Measurements from ENCODE around the gene LRP5.
"Not testable (repeated sequence)": the region's sequence is repeated elsewhere in the genome, so short reads cannot be mapped to it uniquely, and the experiment has no call there.

LRP5 gene

DNA sequence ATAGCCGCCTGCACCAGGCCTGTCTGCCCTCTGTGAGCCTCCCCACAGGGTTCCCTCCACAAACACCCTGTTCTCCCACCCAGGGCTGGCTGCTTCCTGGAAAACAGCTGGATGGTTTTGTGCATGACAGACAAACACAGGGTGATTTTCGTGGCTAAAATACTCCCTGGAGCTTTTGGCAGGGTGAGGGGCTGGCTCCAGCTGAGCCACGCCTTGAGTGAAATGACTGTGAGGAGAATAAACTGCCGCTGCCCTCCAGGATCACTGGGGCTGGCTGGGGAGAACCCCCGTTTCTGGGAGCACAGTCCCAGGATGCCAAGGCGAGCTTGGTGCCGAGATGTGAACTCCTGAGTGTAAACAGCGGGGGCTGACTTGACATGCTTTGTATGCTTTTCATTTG is 127.8 kb downstream of the LRP5 start:
- DNase-seq (ENCODE audit: low read depth, low spot score) = no peak

- DNase-seq (ENCODE audit: low read depth, low spot score) = no peak
These were observed 129.3 kb downstream of the LRP5 start for GRCh38 chr11:68441466-68442230.

DNA sequence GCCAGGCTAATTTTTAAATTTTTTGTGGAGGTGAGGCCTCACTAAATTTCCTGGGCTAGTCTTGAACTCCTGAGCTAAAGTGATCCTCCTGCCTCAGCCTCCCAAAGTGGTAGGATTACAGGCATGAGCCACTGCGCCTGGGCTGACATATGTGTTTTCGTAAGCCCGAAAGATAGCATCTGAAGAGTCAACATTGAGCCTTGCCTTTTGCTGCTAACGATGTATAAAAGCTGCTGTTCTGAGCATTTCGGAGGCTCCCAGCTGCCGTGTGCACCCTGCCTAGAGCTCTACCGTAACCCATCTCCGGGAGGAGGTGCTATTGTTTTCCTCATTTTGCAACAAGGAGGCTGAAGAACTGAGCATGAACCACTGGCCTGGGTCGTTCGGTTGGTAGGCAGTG is 130.0 kb downstream of the LRP5 start:
- no peak for DNase-seq (ENCODE audit: low read depth, low spot score)

DNA sequence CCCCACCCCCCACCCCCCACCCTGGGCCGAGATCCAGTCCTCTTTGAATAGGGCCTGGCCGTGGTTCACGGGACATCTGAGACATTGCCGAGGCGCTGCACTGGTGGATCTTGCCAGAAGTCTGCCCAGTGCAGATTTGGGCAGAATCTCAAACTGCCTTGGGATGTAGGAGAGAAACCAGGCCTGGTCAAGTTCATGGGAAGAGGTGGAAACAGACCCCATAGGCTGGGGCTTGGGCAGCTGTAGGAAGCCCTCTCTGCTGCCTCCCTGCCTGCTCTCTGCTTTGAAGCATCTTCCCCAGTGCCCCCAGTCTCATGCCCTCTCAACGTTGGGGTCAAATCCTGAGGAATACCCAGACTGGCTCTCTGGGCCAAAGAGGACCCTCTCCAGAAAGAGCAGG is 132.2 kb downstream of the LRP5 start:
- no peak for DNase-seq (ENCODE audit: low read depth, low spot score)

DNA sequence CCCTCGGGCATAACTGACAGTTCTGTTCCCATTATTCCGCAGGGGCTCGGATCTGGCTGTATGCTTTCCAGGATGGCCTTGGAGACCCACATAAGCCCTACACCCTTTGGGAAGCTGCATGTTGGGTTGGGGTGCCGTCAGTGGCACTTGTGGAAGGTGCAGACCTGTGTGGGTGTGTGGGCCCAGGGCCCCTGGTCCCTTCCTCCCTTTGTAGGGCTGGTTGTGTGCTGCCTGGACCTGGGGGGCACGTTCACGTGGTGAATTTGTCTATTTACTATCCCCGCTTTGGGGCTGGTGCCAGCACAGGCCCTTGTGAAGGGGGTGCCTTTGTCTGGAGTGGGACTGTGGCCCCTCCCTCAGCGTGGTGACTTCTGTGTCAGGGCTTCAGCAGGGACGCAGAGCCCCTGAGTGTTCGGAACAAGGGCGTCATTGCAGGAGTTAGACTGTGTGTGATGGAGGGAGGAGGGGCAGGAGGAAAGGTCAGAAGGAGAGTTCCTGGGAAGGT is 133.2 kb downstream of the LRP5 start:
- no peak for DNase-seq (ENCODE audit: low read depth, low spot score)

GRCh38 chr11:68446046-68446725 is 133.8 kb downstream of the LRP5 start:
- DNase-seq (ENCODE audit: low read depth, low spot score) = no peak

DNA sequence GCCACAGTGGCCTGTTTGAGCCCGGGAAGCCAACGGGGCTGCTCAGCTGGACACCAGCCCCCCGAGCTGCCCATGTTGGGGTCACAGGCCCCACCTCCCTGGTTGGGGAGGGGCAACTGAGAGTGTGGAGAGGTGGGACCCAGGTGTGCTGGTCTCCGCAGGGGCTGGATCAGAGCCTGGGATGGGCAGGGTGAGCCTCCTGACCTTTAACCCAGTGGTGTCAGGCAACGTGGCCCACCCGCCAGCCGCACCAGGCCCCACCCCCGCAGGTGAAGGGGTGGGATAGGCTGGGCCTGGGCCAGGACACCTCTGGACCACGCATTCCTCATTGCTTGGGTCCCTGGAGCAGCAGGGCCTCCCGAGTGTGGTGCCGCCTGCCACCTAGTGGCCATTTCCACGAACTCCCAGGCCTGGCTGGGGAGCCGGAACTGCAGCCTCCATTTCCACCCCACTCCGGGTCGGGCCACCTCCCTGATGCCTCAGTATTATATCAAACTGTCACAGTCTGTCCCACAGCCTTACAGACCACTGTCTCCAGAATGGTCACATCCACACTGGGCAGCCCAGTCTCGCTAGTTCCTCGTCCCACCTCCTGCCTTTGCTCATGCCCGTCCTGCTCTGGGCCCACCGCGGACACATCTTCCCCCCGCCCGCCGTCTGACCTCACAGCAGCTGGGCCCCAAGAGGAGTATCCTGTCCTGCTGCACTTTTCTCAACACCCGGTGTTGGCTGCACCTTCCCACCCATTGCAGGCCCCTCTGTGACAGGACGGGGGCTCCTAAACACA is 134.8 kb downstream of the LRP5 start:
- DNase-seq (ENCODE audit: low read depth, low spot score) = peak; percentile 65

GRCh38 chr11:68447914-68448313 is 135.5 kb downstream of the LRP5 start:
- DNase-seq (ENCODE audit: low read depth, low spot score) = not testable (repeated sequence)

DNA sequence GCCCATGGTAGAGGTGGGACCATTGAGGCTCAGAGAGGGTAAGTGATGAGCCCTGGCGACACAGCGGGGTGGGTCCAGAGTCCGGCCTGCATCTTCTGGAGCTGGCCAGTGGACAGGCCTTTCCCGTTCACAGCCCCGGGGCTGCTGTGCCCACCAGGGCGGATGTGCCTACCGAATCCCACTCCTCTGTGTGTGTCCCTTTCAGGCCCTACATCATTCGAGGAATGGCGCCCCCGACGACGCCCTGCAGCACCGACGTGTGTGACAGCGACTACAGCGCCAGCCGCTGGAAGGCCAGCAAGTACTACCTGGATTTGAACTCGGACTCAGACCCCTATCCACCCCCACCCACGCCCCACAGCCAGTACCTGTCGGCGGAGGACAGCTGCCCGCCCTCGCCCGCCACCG is 136.2 kb downstream of the LRP5 start:
- DNase-seq (ENCODE audit: low read depth, low spot score) = no peak

DNA sequence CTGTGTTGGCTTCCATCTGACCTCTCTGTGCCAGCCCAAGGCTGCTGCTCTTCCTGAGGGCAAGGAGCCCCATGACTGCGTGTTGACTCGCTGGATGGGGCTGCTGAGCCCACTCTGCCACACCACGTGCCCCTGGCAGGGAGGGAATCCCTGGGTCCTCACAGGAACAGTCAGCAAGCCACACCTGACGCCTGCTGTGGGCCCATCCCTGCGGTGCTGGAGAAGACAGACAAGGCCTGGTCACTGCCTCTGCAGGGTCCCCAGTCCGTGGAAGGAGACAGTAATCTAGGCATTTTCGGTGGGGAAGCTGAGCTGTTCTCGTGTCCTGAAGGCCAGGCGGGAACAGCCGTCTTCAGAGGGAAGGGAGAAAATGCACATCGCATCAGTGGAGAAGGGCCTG is 137.6 kb downstream of the LRP5 start:
- DNase-seq (ENCODE audit: low read depth, low spot score) = no peak

DNA sequence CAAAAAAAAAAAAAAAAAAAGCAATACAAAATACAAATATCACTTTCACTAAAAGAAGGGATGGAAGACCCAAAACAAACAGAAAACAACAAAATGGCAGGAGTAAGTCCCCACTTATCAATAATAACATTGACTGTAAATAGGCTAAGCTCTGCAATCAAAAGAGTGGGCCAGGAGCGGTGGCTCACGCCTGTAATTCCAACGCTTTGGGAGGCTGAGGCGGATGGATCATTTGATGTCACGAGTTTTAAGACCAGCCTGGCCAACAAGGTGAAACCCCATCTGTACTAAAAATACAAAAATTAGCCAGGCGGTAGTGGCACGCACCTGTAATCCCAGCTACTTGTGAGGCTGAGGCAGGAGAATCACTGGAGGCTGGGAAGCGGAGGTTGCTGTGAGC is 138.3 kb downstream of the LRP5 start:
- no peak for DNase-seq (ENCODE audit: low read depth, low spot score)

DNA sequence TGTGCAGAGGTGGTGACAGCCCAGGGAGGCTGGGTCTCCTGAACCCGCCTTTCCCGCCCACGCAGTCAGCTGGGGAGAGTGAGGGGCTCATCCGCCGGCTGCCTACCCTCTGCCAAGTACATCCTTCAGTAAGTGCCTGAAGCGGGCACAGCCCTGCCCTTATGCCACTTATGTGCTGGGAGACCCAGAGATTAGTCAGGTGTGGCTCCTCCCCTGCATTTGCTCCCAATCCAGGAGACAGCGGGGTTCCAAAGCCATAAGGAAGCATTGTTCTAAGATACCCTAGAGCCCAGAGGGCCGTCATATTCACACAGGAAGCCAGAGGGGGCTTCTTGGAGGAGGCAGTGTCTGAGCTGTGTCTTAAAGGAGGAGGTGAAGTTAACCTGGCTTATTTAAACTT is 142.4 kb downstream of the LRP5 start:
- no peak for DNase-seq (ENCODE audit: low read depth, low spot score)

GRCh38 chr11:68455485-68455884 is 143.1 kb downstream of the LRP5 start:
- no peak for DNase-seq (ENCODE audit: low read depth, low spot score)

DNA sequence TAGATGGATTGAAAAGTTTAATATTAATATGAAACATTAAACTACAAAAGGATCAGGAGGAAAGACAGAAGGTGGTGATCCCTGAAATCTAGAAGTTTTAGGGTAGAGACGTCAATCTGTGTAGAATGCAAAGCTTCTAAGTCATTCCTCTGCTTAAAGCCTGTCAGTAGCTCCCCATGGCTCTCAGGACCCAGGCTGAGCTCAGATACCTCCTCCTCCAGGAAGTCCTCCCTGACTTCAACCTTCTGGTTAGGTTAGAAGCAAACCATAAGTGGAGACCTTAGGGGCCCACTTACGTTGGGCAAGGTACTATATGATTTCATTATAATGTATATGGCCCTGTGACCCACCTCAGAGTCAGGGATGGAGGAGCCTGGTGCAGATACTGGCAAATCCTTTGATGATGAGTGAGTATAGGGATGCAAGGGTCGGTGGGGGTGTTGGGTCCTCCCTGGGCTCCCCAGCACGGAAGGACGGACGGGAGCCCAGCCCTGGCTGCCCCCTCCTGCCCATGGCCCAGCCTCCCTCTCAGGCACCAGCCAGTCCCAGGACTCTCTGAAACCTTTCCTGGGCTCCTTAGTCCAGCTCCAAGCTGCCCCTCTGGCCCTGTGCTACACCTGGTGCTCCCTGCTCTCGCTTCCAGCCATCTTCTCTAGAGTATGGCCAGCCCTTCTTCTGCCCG is 145.0 kb downstream of the LRP5 start:
- DNase-seq (ENCODE audit: low read depth, low spot score) = no peak

GRCh38 chr11:68457898-68458249 is 145.5 kb downstream of the LRP5 start:
- no peak for DNase-seq (ENCODE audit: low read depth, low spot score)

DNA sequence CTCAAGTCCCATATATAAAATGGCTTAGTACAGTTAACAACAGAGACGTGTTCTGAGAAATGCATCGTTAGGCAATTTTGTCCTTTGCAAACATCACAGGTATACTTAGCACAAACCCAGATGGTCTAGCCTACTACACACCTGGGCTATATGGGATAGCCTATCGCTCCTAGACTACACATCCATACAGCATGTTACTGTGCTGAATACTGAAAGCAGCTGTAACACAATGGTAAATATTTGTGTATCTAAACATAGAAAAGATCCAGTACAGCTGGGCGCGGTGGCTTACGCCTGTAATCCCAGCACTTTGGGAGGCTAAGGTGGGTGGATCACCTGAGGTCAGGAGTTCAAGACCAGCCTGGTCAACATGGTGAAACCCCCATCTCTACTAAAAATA is 145.9 kb downstream of the LRP5 start:
- DNase-seq (ENCODE audit: low read depth, low spot score) = not testable (repeated sequence)

GRCh38 chr11:68459886-68460740 is 147.7 kb downstream of the LRP5 start:
- DNase-seq (ENCODE audit: low read depth, low spot score) = peak; percentile 96

DNA sequence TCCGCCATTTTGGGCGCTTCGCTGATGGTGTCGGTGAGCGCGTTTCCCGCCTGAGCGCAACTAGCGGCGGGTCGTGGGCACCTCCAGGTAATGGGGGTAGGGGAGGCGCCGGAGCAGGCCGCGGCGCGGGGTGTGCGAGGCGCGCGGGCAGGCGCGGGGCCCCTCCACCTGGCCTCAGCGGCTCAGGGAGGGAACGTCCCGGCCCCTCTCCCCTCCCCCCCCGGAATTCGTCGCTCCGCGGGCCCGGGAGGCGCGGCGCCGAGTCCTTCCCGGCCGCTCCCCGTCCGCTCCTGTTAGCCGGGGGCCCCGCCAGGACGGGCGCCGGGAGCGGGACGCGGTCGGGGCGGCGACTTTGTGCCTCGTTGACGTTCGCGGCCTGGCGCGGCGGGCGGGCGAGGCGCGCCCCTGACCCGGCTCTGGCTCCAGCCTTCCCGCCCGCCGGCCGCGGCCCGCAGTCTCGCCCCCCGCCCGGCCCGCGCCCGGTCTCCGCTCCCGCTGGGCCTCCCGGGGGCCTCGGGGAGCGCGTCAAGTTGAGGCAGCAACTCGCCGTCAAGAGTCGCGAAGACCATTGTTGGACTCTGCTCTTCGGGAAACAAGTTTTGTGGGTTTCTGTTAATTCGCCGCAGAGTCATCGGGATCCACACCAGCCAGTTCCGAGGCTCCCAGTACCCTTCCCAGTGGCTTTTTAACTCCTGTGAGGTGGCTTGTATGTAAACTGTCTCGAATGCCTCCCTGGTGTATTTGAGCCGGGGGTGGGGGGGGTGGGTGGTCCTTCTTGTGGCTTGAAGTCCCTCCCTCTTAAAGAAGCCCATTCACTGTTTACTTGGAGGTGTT is 148.6 kb downstream of the LRP5 start, which contains the start of gene PPP6R3:
Gene PPP6R3, plus strand, starts transcription at position 12 of the 834 bp plus-strand sequence. CDS start 76,913 bp downstream, outside the sequence.
- DNase-seq (ENCODE audit: low read depth, low spot score) = no peak

GRCh38 chr11:68461575-68461917 is 149.2 kb downstream of the LRP5 start:
- no peak for DNase-seq (ENCODE audit: low read depth, low spot score)

DNA sequence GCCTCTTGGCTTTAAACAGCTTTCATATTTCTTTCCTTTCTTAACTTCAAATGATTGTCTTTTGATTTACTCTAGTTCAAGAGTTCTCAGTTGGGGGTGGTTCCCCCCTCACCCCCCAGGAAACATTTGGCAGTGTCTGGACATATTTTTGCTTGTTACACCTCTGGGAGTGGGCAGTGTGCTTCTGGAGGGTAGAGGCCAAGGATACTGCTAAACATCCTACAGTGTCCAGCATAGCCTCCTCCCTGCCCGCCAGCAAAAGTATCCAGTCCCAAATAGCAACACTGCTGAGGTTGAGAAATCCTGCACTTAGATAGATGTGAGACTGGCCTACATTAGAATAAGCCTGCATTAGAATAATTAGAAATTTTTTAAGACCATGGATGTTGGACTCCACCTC is 151.3 kb downstream of the LRP5 start:
- DNase-seq (ENCODE audit: low read depth, low spot score) = no peak
